GM21529 (cell line): ENCODE data around the gene ZFHX3.

Source experiments
- ATAC-seq: cut with Tn5 transposase; IDR thresholded peaks from one replicate; pipeline ENCODE4 v1.9.1; 2021; ENCODE audit not compliant: unreplicated experiment

Gene ZFHX3

DNA sequence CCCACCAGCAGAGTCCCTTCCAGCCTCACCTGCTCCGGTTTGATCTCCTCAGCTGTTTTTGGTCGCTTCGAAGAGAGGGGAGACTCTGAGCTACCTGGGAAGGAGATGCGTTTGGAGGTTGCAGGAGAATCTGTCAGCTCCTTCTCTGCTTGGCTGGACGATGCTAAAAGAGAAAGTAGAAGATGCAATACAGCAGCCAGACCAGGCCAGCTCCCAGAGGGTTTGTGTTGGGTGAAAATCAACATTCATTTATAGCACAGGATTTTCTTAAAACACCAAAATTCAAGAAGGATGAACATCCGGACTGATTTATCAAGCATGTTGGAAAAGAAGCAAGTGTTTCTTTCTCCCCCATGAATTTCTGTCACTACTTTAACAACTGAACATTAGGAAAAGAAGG is 236.1 kb downstream of the ZFHX3 start:
- ATAC-seq: no peak

DNA sequence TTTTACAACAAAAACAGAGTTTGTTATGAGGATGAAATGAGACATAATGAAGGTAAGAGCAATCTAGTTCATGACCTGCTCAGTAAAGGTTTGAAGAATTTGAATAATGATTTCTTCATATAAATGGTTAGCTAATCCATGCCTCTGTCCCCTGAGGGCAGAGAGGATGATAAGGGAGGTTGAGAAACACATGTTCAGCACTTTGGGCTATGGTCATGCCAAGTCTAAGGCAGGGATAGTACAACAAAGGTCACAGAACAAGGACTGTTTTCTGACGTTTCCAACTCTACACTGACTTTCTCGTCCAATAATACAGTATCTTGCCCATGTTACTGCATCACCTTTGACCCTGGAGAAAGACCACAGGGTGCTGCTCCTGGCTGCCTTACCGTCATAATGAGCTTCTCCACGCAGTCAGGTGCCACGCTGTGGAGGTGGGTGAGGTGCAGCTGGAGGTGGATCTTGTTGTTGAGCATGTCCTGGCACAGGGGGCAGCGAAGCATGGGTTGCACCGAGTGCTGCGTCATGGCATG is 236.7 kb downstream of the ZFHX3 start:
- ATAC-seq: no peak

DNA sequence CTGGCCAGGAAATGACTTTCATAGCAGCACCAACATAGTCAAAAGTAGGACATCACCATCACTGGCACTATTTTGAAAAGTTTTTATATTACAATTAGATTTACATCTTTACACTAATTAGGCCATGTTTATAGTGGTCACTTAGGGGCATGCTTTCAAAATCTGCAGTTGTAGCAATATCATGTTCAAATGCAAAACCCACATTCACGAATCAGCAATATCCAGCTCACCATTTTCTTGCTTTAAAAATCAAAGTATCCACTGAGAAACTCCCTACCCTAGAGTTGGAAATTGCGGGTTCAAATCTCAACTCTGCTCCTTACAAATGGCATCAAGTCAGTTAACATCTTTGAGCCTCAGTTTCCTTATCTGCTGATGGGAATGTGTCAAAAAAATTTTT is 237.4 kb downstream of the ZFHX3 start:
- no peak for ATAC-seq

DNA sequence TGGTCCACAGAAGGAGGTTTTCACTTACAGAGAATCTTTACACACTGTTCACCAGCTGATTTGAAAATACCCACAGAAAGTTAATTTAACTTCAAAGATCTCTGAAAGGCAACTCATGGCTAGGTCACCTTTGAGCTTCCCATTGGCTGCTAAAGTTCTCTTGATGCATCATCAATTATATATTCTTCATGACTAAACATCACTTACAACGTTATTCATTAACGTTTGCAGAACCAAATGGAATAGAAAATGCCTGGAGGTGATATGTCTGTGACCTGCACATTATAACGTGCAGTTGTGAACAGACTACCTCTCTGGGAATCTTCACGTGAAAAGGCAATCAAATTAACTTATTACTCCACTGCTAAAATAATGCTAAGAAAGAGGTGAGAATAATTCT is 238.5 kb downstream of the ZFHX3 start:
- no peak for ATAC-seq

DNA sequence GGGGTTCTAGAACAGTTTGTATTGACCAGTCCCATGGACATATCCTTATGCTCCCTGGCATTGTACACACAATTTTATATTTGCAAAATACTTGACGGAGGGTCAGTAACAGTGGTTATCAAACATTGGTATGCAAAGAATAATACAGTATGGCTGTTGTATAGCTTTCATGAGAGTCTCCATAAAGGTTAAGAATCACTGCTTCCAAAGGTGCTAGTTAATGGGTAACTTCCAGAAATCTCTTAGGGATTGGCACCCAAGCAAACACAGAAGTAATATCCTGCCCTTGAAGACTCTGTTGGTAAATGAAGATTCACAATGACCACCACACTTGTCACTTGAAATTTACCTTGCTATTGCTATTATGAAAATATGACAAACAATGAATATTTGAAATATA is 239.2 kb downstream of the ZFHX3 start:
- ATAC-seq: no peak

DNA sequence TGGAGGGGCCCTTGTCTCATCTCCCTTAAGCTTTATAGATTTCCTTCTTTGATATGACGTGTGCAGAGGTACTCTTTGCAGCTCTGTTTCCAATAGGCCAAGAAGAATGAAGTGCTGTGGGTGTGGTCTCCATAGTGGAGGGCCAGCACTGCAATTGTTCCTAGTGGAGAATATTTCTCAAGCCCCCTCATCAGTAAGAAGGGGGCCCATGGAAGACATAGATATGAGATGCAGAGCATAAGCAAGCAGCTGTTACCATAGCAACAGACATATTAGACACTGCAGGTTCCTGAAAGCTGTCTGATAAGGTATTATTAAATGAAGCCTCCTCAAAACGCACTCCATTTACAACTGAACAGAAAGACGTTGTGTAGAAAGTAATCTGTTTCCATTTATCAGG is 240.7 kb downstream of the ZFHX3 start:
- ATAC-seq: no peak

DNA sequence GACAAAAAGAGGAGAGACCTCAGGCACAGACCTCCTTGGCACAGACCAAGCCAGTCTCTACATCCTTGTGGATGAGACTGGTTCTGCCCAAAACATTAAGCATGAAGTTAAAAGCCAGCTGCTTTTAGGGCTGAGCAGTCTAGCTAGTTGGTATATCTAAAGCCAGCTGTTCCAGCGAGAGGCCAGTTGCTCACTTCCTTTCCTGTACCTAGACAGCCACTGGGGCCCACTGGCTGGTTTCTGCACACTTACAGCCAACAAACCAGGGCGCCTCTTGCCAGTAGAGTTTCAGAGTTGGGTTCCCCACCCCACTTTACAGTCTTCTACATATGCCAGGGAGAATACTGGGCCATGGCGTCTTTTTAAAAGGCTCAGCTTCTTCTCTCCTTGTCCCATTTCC is 242.4 kb downstream of the ZFHX3 start:
- ATAC-seq: no peak

DNA sequence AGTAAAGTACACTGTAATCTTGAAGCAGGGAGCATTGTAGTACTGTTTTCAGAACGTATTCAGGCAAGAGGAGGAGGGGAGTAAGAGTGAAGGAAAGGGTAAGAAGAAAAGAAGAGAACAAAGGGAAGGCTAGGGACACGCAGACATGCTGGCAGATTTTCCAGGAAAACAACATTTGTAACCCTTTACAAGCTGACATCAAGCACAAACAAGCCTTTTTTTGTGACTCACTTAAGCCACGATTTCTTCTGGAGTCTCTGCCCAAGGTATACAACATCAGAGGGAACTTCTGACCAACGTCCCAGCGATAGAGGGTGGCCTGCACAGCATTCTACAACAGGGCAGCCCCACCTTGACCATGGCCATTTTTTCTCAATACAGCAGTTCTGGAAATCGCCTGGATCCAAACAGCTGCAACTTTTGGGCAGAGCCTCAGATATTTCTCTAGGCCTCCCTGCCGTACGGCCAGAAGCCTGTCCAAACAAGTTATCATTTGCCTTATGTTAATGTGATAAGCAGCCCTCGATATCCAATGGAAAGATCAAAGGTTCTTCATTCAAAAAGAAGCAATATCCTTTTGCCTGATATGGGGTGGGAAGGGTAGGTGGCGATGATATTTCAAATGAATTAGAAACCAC is 247.3 kb downstream of the ZFHX3 start:
- ATAC-seq: no peak

DNA sequence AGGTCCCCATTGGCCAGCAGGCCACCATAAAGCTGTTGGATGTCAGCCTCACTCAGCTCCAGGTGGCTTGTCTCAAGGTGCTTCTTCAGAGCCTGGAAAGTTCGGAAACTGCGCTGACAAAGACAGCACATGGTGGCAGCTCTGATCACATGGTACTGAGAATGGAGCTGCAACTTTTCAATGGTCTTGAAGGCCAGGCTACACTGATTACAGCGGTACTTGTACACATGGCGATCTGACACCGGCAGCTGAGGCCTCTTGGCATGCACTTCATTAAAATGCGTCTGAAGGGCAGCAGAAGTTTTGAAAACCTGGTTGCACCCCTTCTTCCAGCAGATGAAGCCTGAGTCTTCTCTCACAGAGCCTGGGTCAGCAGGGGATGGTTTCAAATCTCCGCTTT is 249.7 kb downstream of the ZFHX3 start:
- ATAC-seq: no peak

DNA sequence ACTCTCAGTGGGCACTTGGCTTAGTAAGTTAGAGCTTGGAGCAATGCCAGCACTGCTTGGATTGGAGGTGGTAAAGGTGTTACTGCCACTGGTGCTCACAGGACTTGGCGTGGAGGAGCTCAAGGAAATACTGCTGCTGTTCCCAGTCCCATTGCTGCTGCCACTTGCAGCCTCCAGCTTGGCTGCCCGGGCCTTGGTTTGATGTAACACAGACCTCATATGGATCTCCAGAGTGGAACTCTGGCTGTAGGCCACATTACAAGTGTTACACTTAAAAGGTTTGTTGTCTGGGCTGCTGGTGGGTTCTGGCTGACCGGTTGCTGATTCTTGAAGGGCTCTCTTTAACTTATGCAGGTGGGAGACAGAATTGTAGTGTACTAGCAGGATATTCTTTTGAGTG is 250.3 kb downstream of the ZFHX3 start:
- ATAC-seq: no peak

DNA sequence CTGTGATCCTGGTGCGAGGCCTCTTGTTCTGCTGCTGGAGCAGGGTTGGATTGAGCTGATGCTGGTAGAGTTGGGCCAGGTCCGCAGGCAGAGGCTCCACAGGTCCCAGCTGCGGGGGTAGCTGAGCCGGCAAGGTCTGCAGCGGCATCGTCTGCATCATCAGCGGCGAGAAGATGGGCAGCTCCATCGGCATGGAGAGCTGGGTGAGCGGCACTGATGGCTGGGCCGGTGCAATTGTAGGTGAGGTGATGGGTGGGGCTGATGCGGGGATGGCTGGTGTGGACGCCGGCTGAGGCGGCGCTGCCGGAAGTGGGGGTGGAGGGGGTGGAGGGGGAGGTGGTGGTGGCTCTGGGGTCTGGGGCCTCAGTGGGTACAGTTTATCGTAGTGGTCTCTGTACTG is 251.7 kb downstream of the ZFHX3 start:
- ATAC-seq: no peak

DNA sequence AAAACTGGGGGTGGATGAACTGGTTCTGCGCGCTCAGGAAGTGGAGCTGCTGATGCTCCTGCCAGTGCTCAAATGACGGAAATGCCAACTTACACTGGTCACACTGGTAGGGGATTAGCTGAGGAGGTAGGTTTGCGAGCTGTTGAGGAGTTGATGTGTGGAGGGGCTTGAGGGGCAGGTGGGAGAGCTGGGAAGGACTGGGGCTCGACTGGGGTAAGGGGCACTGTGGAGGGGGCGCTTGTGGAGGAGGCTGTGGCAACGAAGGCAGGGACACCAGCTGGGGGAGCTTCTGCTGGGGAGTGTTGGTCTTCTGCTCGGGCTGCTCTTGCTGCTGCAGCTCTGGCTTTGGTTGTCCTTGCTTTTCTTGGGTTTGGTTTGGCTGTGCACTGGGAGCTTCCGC is 252.9 kb downstream of the ZFHX3 start:
- no peak for ATAC-seq

DNA sequence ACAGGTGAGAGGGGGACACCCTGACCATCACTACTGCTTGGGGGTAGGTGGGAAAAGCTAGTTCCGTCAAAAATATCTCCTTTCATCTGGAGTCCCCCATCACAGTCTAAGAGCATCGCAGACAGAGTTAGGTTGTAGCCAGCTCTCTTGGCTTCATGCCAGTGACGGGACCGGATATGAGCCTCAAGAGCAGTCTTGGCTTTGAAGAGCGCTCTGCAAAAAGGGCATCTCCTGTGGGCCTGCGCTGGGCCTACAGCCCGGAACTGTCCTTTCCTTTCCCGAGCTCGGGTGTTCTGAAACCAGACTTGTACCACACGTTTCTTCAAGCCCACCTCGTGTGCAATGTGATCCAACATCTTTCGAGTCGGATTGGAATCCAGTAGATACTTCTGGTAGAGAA is 253.6 kb downstream of the ZFHX3 start:
- ATAC-seq: no peak

DNA sequence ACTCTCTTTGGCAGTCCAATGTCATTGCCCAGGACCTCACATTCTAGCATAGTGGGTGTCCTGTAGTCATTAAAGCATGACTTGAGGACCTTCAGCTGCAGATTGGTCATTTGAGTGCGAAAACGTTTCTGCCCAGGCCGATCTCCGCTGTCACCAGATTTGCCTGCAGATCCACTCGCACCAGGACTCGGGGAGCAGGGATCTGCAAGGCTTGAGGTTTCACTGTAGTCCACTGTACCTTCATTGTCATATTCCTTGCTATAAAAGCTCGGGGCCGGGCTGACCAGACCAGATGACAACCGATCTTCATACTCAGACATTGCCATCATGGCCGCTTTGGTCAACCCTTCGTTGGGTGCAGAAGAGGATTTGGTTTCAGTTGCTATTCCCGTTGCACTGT is 254.2 kb downstream of the ZFHX3 start:
- no peak for ATAC-seq

DNA sequence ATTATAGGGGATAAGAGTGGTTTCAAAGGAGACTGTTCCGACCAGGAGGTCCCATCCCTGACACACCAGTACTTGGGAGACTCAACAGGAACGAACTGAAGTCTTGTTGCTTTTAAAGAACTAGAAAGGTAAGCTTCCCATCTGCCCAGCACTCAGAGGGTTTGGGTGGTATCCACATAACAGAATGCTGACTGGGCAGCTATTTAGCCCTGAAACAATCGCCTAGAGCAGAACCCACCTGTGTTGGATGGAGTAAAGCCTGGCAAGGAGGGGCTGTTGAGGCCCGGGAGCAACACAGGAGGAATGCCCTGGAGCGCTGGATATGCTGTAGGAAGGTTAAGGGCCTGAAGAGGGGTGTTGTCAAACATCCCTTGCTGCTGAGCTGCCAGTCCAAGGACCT is 254.9 kb downstream of the ZFHX3 start:
- no peak for ATAC-seq

DNA sequence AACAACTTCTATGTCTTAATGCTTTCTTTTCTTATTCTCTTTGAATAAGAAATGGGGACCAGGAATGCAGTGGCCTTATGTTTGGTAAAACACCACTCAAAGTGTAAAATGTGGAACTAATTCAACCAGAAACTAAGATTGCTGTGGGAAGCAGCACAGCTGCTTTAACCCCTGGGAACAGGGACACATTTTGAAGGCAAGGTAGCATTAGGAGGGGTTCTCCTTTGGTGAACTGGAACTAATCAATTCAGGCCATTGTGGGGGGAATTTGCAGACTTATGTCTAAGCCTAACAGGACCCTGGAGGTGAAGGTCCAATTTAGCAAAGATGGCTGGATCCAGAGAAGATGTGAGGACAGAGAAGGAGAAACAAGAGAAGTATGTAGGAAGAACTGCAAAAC is 256.1 kb downstream of the ZFHX3 start:
- no peak for ATAC-seq

DNA sequence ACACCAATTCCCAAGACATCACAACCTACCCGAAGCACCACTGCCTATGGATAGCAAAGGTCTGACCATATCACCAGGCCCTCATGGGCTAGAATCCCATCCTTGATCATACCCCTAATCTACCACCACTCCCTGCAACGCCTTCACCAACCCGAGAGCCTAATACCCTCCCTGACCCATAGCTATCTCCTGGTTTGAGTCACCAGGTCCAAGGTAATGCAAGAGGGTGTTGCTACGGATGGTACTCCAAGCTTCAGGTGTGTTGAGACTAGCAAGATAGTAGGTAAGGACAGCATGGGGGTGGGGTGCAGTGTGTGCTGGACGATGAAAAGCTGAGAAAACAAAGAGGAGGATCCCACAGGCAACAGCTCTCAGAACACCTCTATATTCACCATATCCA is 258.0 kb downstream of the ZFHX3 start:
- no peak for ATAC-seq

DNA sequence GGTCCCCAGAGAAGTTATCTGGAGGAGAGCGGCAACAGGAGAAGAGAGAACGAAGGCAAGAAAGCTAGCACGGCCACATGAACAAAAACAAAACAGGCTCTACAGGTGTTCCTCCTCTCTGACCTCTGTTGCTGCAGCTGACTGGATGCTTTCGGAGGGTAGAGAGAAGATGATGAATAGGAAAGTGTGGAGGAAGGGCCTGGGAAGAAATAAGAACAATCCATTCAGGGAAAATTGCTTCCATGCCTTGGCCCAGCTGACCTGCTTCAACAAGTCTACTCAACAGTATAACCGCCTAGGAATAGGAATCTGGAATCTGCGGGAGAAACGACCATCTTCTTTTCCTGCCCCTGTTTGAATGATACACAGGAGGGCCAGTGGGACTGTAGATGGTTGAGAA is 258.5 kb downstream of the ZFHX3 start:
- no peak for ATAC-seq

DNA sequence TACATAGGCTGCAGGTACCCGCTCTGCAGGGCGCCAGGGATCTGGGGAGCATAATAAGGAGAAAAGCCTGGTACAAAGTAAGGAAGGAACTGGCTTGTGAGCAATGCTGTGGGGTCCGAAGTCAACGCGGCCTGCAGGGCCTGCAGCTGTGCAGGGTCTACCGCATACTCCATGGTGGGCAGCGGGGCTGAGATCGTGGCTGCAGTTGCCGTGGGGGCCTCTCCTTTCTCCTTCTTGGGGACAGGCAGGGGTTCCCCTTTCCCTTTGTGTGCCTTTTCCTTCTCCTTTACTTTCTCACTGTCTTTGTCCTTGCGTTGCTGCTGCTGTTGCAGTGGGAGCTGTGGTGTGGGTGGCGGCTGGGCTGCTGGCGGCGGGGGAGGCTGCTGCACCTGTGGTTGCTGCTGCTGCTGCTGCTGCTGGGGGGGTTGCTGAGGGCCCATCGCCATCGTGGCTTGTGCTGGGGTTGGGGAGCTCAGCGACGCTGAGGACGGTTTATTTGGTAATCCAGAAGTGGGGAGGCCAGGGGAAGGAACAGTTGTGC is 259.6 kb downstream of the ZFHX3 start:
- ATAC-seq: no peak

DNA sequence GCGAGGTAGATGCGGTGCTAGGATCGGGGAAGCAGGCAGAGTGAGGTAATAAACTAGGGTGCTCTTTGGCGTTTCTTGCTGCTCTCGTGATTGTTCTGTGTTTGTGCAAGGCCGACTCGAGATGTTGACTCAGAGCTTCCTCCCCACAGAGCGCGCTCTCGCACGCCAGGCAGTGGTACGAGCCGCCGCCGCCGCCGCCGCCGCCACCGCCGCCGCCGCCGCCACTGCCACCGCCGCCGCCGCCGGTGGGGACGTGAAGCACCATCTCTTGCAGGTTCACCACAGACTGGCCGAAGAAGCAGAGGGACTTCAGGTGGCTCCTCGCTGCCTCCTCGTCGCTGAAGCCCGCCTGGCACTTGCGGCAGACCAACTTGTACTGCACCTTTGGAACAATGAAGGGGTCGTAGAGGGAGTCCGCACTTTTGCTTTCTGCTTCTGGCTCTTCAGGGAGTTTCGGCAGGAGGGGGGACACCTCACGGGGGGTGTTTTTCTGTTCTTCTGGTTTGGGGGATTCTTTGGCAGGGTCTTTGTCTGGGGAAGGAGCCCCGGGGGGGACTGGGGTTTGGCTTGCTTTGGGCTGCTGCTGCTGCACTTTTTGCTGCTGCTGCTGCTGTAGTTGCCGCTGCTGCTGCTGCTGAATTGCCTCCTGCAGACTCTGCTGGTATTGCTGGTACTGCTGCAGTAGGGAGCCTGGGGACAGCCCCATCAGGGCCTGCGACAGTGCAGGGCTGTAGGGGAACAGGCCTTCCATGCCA is 260.2 kb downstream of the ZFHX3 start:
- ATAC-seq: peak; percentile 82

DNA sequence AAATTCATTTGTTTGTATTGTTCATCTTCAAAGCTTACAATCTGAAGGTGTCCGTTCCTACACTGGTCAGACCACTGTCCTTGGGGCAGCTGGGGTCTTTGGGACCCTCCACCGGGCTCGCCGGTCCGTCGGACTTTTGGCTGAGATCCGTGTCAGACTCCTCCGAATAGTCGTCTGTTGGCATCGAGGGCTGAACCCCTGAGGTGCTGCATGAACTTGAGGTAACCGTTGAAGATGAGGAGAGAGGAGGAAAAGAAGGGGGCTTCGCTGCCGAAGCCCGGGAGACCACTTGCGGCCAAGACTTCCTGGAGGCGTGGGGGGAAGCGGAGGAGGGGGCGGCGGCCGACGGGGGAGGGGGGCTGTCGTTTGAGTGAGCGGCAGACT is 260.8 kb downstream of the ZFHX3 start:
- ATAC-seq: no peak

DNA sequence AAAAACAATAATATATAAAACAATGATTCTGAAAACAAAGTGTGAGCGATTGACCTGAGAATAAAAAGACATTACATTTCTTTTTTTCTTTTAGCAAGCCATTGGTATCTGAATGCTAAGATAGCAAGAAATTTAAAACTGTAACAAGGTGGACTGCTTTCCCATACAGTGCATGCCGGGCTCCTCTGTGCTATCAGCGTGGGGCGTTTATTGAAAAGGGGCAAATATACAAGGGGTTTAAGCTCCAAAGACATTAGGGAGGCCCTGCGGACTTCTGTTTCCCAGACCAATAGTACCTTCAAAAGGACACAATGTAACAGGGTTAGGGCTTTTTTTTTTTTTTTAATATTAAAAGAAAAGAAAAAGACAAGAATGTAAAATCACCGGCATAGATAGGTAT is 261.3 kb downstream of the ZFHX3 start:
- no peak for ATAC-seq

DNA sequence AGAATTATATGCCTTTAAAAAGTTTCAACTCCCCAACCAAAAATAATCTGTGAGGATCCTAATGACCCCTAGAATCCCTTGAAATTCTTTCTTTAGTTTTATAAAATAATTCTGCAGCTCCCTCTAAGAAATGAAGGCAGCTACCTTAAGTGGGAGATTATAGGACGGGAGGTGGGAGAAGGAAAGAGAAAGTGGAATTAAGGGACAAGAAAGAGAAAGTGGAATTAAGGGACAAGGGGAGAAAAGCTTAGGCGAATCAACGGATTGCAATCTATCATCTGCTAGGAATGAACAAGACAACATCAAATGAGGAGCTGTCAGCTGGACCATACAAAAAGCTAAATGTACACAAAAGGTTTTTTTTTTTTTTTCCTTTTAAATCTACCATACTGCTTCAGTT is 262.0 kb downstream of the ZFHX3 start:
- ATAC-seq: no peak
